IMR-90 (cell line): ENCODE results near the gene SLC47A2. TPM values are rescaled to one million over a fixed set of nuclear protein-coding genes. Genes with fewer than 3 reads are reported as not detected.

Source experiments
- ATAC-seq: fragments of 200-7000 bp; cut with Tn5 transposase; 2 replicates; pipeline ENCODE4 v1.9.1; 2020; ENCODE audit warnings: low read depth, mild to moderate bottlenecking, moderate library complexity
- BruUV-seq: library from RNA; stranded (reverse); fragments of 400-500 nt; replicated peaks from 2 replicates; lab custom pipeline; 2021; lab: Mats Ljungman, UMichigan
- CTCF ChIA-PET: fragments of 300-600 bp; formaldehyde crosslinking; extraction: SDS; loops from one replicate; lab custom pipeline; 2021; ENCODE audit warnings: antibody characterized with exemption; lab: Yijun Ruan, JAX
- POLR2A ChIA-PET: fragments of 300-600 bp; sonication (Branson Sonifier 250); formaldehyde crosslinking; loops from one replicate; lab custom pipeline; 2022; ENCODE audit warnings: antibody characterized with exemption; ENCODE audit not compliant: unreplicated experiment; lab: Charles Lee
- DNase-seq: peaks from one replicate; pipeline ENCODE4 v3.0.0; 2013
- H2AFZ ChIP-seq: replicated peaks from 2 replicates; pipeline ENCODE3; 2013; ENCODE audit warnings: low read length, mild to moderate bottlenecking; ENCODE audit not compliant: poor library complexity
- H2AK5ac ChIP-seq: 2 replicates; pipeline ENCODE4 v1.6.1; 2013; ENCODE audit warnings: low read depth, low read length, inconsistent platforms
- H2AK9ac ChIP-seq: replicated peaks from 2 replicates; pipeline ENCODE3; 2013; ENCODE audit warnings: mild to moderate bottlenecking, low read depth, low read length, moderate library complexity; ENCODE audit not compliant: poor library complexity
- H2BK120ac ChIP-seq: 2 replicates; pipeline ENCODE4 v1.6.1; 2013; ENCODE audit warnings: low read depth, low read length, inconsistent platforms
- H2BK15ac ChIP-seq: 3 replicates; pipeline ENCODE4 v1.6.1; 2013; ENCODE audit warnings: low read depth, low read length, inconsistent platforms
- H2BK20ac ChIP-seq: 2 replicates; pipeline ENCODE4 v1.6.1; 2013; ENCODE audit warnings: low read depth, mild to moderate bottlenecking, inconsistent platforms, low read length, moderate library complexity
- H2BK5ac ChIP-seq: 2 replicates; pipeline ENCODE4 v1.6.1; 2013; ENCODE audit warnings: mild to moderate bottlenecking, low read depth, low read length, inconsistent platforms; ENCODE audit not compliant: poor library complexity, severe bottlenecking
- H3K14ac ChIP-seq: replicated peaks from 2 replicates; pipeline ENCODE4 v1.6.1; 2013; ENCODE audit warnings: low read depth, low read length, inconsistent platforms
- H3K18ac ChIP-seq: 2 replicates; pipeline ENCODE4 v1.6.1; 2013; ENCODE audit warnings: low read depth, low read length, control low read depth
- H3K23ac ChIP-seq: 2 replicates; pipeline ENCODE4 v1.6.1; 2013; ENCODE audit warnings: low read depth, low read length, inconsistent platforms
- H3K27ac ChIP-seq: 2 replicates; pipeline ENCODE4 v1.5.1; 2013; ENCODE audit warnings: mild to moderate bottlenecking, control low read depth, low read length; ENCODE audit not compliant: insufficient read depth
- H3K27me3 ChIP-seq: 2 replicates; pipeline ENCODE4 v1.6.1; 2013; ENCODE audit warnings: low read length; ENCODE audit not compliant: control insufficient read depth, insufficient read depth
- H3K36me3 ChIP-seq: 2 replicates; pipeline ENCODE4 v1.6.1; 2013; ENCODE audit warnings: low read length, mixed read lengths; ENCODE audit not compliant: control insufficient read depth, insufficient read depth
- H3K4ac ChIP-seq: 2 replicates; pipeline ENCODE4 v1.6.1; 2013; ENCODE audit warnings: low read depth, low read length, inconsistent platforms
- H3K4me1 ChIP-seq: 2 replicates; pipeline ENCODE4 v1.6.1; 2013; ENCODE audit warnings: low read length, mixed read lengths; ENCODE audit not compliant: control insufficient read depth, insufficient read depth
- H3K4me2 ChIP-seq: 2 replicates; pipeline ENCODE4 v1.6.1; 2013; ENCODE audit warnings: low read depth, mild to moderate bottlenecking, control low read depth, low read length, moderate library complexity
- H3K4me3 ChIP-seq: 2 replicates; pipeline ENCODE4 v1.5.1; 2013; ENCODE audit warnings: low read depth, mild to moderate bottlenecking, control low read depth, low read length, moderate library complexity; ENCODE audit not compliant: insufficient read depth
- H3K56ac ChIP-seq: 2 replicates; pipeline ENCODE4 v1.6.1; 2013; ENCODE audit warnings: low read length, inconsistent platforms; ENCODE audit not compliant: insufficient read depth; ENCODE audit errors: extremely low read depth
- H3K79me1 ChIP-seq, 2 experiments: 2 replicates each; pipeline ENCODE4 v1.6.1; 2013; ENCODE audit warnings: low read length in 2 of 2, inconsistent platforms in 1 of 2, low read depth in 1 of 2
- H3K9ac ChIP-seq: 2 replicates; pipeline ENCODE4 v1.6.1; 2013; ENCODE audit warnings: low read depth, low read length, control low read depth
- H3K9me1 ChIP-seq: 2 replicates; pipeline ENCODE4 v1.6.1; 2013; ENCODE audit warnings: low read length, inconsistent platforms; ENCODE audit not compliant: insufficient read depth
- H3K9me3 ChIP-seq: 2 replicates; pipeline ENCODE4 v1.6.1; 2013; ENCODE audit warnings: low read length; ENCODE audit not compliant: control insufficient read depth, insufficient read depth
- H4K20me1 ChIP-seq: 2 replicates; pipeline ENCODE4 v1.6.1; 2013; ENCODE audit warnings: low read length, inconsistent platforms; ENCODE audit not compliant: insufficient read depth
- H4K5ac ChIP-seq: 2 replicates; pipeline ENCODE4 v1.6.1; 2013; ENCODE audit warnings: mild to moderate bottlenecking, low read depth, low read length, control low read depth
- H4K8ac ChIP-seq, 2 experiments: 2 replicates each; pipeline ENCODE4 v1.6.1; 2013; ENCODE audit warnings: low read depth in 2 of 2, low read length in 2 of 2, control low read depth in 1 of 2, inconsistent platforms in 1 of 2
- H4K91ac ChIP-seq: 2 replicates; pipeline ENCODE4 v1.6.1; 2013; ENCODE audit warnings: low read depth, low read length, inconsistent platforms; ENCODE audit not compliant: insufficient read depth
- BHLHE40 ChIP-seq: fragments of 150-350 bp; IDR thresholded peaks from 2 replicates; pipeline ENCODE4 v1.6.1; 2016; ENCODE audit warnings: mild to moderate bottlenecking, low read depth, low read length
- CEBPB ChIP-seq: IDR thresholded peaks from 2 replicates; pipeline ENCODE4 v1.6.1; 2012; ENCODE audit warnings: low read depth, low read length, improper control_type of control experiment
- CHD1 ChIP-seq: IDR thresholded peaks from 2 replicates; pipeline ENCODE4 v1.6.1; 2012; ENCODE audit warnings: low read depth, low read length, improper control_type of control experiment
- FOS ChIP-seq: fragments of 150-350 bp; IDR thresholded peaks from 2 replicates; pipeline ENCODE4 v1.6.1; 2016; ENCODE audit warnings: low read depth, low read length
- MAFK ChIP-seq: IDR thresholded peaks from 2 replicates; pipeline ENCODE4 v1.6.1; 2012; ENCODE audit warnings: low read depth, low read length, improper control_type of control experiment
- MAZ ChIP-seq: IDR thresholded peaks from 2 replicates; pipeline ENCODE4 v1.6.1; 2012; ENCODE audit warnings: low read depth, mild to moderate bottlenecking, low read length, improper control_type of control experiment, moderate library complexity, borderline replicate concordance
- NFE2L2 ChIP-seq: fragments of 150-350 bp; IDR thresholded peaks from 2 replicates; pipeline ENCODE4 v1.6.1; 2016; ENCODE audit warnings: low read depth, mild to moderate bottlenecking, low read length
- RAD21 ChIP-seq: IDR thresholded peaks from 2 replicates; pipeline ENCODE4 v1.6.1; 2012; ENCODE audit warnings: low read length, improper control_type of control experiment
- RCOR1 ChIP-seq: IDR thresholded peaks from 2 replicates; pipeline ENCODE4 v1.6.1; 2012; ENCODE audit warnings: mild to moderate bottlenecking, low read length, improper control_type of control experiment; ENCODE audit not compliant: insufficient replicate concordance
- RFX5 ChIP-seq: IDR thresholded peaks from 2 replicates; pipeline ENCODE4 v1.8.0; 2012; ENCODE audit warnings: low read depth, mild to moderate bottlenecking, low read length, moderate library complexity
- SMC3 ChIP-seq: fragments of 150-350 bp; IDR thresholded peaks from 2 replicates; pipeline ENCODE4 v1.6.1; 2016; ENCODE audit warnings: low read depth, mild to moderate bottlenecking, antibody characterized with exemption, low read length, moderate library complexity
- WGBS, 2 experiments: methylation state at CpG; one replicate each; pipeline versions ENCODE4 v1.1.5 to v1.1.7; 2013; ENCODE audit warnings: missing lambda C conversion rate in 2 of 2; ENCODE audit not compliant: insufficient read length in 1 of 2; ENCODE audit errors: extremely low coverage in 2 of 2; 5-methylcytosine and 5-hydroxymethylcytosine counted together
- dilution Hi-C: fragments of 300-500 bp; cut with HindIII; formaldehyde crosslinking; loops from one replicate; pipeline ENCODE4 v1.14.3; 2018; ENCODE audit warnings: low sequenced_read_pairs; ENCODE audit not compliant: unreplicated experiment
- in situ Hi-C: fragments of 300-500 bp; cut with MboI; formaldehyde crosslinking; loops from 3 replicates; pipeline ENCODE4 v1.14.3; 2019; ENCODE audit warnings: low sequenced_read_pairs, inconsistent platforms, mixed read lengths
- intact Hi-C: fragments of 100-400 bp; cut with micrococcal nuclease; formaldehyde crosslinking; loops from 2 replicates; pipeline ENCODE4 v1.10.0; 2022
- polyA plus RNA-seq, 3 experiments: library from polyadenylated mRNA; depleted of rRNA; stranded (reverse); fragments of >200 nt; gene quantifications; 2 replicates each; pipeline ENCODE4 v1.2.3, GENCODE V29; 2012; ENCODE audit warnings: low replicate concordance in 1 of 3
- total RNA-seq: library from RNA; depleted of rRNA; stranded (reverse); fragments of >200 nt; gene quantifications from 2 replicates; pipeline ENCODE4 v1.2.3, GENCODE V29; 2012
- TF ChIP-seq, protein P1 (sequence below): fragments of 150-350 bp; IDR thresholded peaks from 2 replicates; pipeline ENCODE4 v1.6.1; 2017; ENCODE audit warnings: mild to moderate bottlenecking, antibody characterized with exemption, low read length, low read depth
- TF ChIP-seq, protein P2 (sequence below): fragments of 150-350 bp; IDR thresholded peaks from 2 replicates; pipeline ENCODE4 v1.6.1; 2016; ENCODE audit warnings: low read depth, mild to moderate bottlenecking, low read length, moderate library complexity, borderline replicate concordance

The SLC47A2 gene
- total and polyA plus RNA-seq, 2 of the 4 experiments (the other 2 are of a cell fraction): not detected

DNA sequence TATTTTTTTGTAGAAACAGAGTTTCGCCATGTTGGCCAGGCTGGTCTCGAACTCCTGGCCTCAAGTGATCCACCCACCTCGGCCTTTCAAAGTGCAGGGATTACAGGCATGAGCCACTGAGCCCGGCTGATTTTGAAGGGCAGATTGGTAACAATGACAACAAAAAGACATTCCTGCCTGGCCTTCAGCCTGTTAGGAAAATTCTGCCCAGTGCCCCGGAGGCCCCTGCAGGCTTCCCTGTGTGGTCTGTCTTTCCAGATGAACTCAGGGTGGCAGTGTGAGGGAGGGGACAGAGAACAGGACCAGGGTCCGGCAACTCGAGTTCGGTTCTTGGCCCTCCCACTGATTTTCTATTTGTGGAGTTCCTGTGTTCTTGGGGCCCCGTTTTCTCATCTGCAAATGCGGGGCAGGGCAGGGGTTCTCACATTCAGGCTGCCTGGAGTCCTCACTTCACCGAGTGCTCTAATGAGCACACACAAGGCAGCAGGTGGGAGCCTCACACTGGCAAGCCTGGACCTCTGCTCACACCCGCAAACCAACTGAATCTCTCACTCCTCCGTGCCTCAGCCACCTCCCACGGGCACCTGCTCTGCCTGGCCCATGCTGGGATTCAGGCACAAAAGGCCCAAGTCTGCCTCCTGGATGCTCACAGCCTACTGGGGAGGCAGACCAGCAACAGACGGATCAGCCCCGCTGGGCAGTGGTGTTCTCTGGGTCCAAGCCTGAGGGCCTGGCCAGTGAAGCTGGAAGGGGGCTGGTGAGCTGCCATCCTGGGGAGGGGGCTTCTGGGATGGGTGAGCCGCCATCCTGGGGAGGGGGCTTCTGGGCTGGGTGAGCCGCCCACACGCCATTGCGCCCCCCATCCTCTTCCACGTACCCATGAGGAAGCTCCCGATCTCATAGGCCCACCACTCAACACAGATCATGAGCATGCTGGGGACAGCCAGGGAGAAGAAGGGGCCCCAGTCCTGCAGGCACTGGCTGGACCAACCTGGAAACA, 10.3 kb downstream of the SLC47A2 start:
- H3K56ac ChIP-seq: no peak overlapping the region
- H2BK20ac ChIP-seq: no peak overlapping the region
- 75% methylated on average over 11 of the region's 22 CpGs; no CpG with 5 or more reads in 1 of the 2 experiments for WGBS, 2 experiments
- H3K4me3 ChIP-seq: no peak overlapping the region
- DNase-seq (no peak), ATAC-seq (no peak)
- no peaks in the 10 kb centered on the region for H3K9me3 ChIP-seq
- H4K8ac ChIP-seq: no peak overlapping the region
- H3K9me1 ChIP-seq: no peaks in the 10 kb centered on the region
- H4K20me1 ChIP-seq: no peaks in the 10 kb centered on the region
- no peak overlapping the region for H4K5ac ChIP-seq
- H3K23ac ChIP-seq: no peak overlapping the region
- H2AK9ac ChIP-seq: no peak overlapping the region
- in situ Hi-C loops: no loop called here
- H4K91ac ChIP-seq: no peak overlapping the region
- ChIA-PET CTCF (interaction anchor here (0.6 kb wide), 1 partner anchor 324 kb away, joined by 3 read pairs; no protein-coding TSS in a partner anchor), POLR2A (interaction anchor here (0.6 kb wide), 1 partner anchor 143 kb away, joined by 15 read pairs; no protein-coding TSS in a partner anchor)
- no peak overlapping the region for H2AK5ac ChIP-seq
- no peaks in the 10 kb centered on the region; the same call in 1 of the 2 replicates for H3K4me1 ChIP-seq
- intact Hi-C loops: no loop called here
- no peak overlapping the region for H2BK5ac ChIP-seq
- no peak overlapping the region for H3K4me2 ChIP-seq
- no peak overlapping the region for H3K9ac ChIP-seq
- no TSS peak for BruUV-seq
- H2BK15ac ChIP-seq: no peak overlapping the region
- no peak overlapping the region for H3K14ac ChIP-seq
- H3K79me1 ChIP-seq: no peaks in the 10 kb centered on the region
- TF ChIP-seq FOS (no peak), RFX5 (no peak), MAZ (no peak), MAFK (no peak), RCOR1 (no peak), RAD21 (no peak), NFE2L2 (no peak), CEBPB (no peak), SMC3 (no peak), CHD1 (no peak), BHLHE40 (no peak)
- TF ChIP-seq, protein P1, sequence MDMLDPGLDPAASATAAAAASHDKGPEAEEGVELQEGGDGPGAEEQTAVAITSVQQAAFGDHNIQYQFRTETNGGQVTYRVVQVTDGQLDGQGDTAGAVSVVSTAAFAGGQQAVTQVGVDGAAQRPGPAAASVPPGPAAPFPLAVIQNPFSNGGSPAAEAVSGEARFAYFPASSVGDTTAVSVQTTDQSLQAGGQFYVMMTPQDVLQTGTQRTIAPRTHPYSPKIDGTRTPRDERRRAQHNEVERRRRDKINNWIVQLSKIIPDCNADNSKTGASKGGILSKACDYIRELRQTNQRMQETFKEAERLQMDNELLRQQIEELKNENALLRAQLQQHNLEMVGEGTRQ: no peak
- TF ChIP-seq, protein P2, sequence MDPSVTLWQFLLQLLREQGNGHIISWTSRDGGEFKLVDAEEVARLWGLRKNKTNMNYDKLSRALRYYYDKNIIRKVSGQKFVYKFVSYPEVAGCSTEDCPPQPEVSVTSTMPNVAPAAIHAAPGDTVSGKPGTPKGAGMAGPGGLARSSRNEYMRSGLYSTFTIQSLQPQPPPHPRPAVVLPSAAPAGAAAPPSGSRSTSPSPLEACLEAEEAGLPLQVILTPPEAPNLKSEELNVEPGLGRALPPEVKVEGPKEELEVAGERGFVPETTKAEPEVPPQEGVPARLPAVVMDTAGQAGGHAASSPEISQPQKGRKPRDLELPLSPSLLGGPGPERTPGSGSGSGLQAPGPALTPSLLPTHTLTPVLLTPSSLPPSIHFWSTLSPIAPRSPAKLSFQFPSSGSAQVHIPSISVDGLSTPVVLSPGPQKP: no peak
- no peak overlapping the region for H3K18ac ChIP-seq
- H3K27me3 ChIP-seq: peaks cover 24% of the 10 kb centered on the region
- H3K36me3 ChIP-seq: no peaks in the 10 kb centered on the region
- H3K4ac ChIP-seq: no peak overlapping the region
- H3K27ac ChIP-seq: no peak overlapping the region
- no peak overlapping the region for H2BK120ac ChIP-seq
- H2AFZ ChIP-seq: no peak overlapping the region
- dilution Hi-C loops: no loop called here
